GM13976 (cell line): ENCODE results near the gene TPCN2.

Experiments used
- DNase-seq: peaks from one replicate; pipeline ENCODE4 v3.0.0; 2012; ENCODE audit warnings: low spot score
- CTCF ChIP-seq: IDR thresholded peaks from 2 replicates; pipeline ENCODE4 v1.5.1; 2012; ENCODE audit warnings: borderline replicate concordance, mild to moderate bottlenecking; ENCODE audit not compliant: insufficient read depth; ENCODE audit errors: extremely low read depth, missing control alignments, control extremely low read depth
- in situ Hi-C: fragments of 300-500 bp; cut with MboI; formaldehyde crosslinking; loops from one replicate; pipeline ENCODE4 v1.12.0; 2022; ENCODE audit warnings: low sequenced_read_pairs, mixed read lengths, inconsistent platforms; ENCODE audit not compliant: unreplicated experiment

The TPCN2 gene

GRCh38 chr11:69119190-69119589, 70.5 kb downstream of the TPCN2 start:
- no peak for TF ChIP-seq CTCF
- no peak for DNase-seq
- in situ Hi-C loops, result loop anchor here (25.0 kb wide), 1 partner anchor 168 kb away; the partner anchor contains the start of gene MYEOV

DNA sequence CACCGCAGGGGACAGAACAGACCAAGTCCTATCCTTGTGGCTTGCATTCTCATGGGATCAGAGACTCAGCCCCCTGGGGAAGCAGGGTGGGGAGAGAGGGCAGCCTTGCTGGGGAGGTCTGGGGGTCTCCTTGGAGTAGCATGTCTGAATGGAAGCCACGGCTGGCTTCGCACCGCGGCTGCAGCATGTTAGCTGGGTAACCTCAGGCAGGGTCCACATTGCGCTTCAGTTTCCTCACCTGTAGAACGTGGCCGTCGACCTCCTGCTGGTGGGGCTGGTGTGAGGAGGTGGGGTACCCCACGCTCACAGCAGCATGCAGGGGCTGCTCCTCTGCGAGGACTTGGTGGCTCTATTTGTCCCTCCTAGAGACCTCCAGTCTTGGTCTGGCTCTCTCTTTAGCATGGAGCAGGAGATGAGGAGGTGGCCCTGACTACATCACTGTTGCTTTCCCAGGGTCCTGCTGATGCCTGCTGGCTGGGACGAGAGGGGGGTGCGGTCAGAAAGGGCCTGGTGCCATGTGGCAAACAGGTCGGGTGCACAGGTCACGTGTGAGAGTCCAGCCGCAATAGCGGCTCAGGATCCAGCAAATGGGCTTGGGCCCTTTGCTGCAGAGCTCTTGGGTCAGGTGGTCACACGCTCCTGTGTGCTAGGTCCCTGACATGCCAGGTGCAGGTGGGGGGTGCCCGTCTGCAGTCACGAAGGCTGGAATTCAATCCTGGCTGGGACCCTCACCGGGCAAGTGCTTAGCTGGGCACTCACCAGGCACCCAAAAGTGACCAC, 71.6 kb downstream of the TPCN2 start:
- in situ Hi-C loops, result loop anchor here (25.0 kb wide), 1 partner anchor 167 kb away; the partner anchor contains the start of gene MYEOV
- no peak for TF ChIP-seq CTCF
- no peak for DNase-seq

DNA sequence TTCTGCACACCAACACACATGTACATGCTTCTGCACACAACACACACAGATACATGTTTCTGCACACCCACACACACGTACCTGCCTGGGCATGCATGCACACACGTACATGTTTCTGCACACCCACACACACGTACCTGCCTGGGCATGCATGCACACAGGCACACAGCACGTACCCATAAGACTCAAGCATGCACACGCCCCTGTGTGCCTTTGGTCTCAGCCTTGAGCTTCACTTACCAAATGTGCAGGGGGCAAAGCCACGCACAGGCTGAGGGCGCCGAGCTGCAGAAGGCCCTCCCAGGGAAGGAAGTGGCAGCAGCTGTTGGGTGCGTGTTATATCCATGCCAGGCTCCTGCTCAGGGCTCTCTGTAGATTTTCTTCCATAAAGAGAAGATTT, 72.3 kb downstream of the TPCN2 start:
- no peak for DNase-seq
- in situ Hi-C loops, result loop anchor here (25.0 kb wide), 1 partner anchor 166 kb away; the partner anchor contains the start of gene MYEOV
- TF ChIP-seq CTCF, result no peak

- no peak for TF ChIP-seq CTCF
- in situ Hi-C loops, result loop anchor here (25.0 kb wide), 1 partner anchor 166 kb away; the partner anchor contains the start of gene MYEOV
- no peak for DNase-seq
Observed at GRCh38 chr11:69121621-69122325, 73.0 kb downstream of the TPCN2 start.

GRCh38 chr11:69122326-69122629, 73.5 kb downstream of the TPCN2 start:
- in situ Hi-C loops, result loop anchor here (25.0 kb wide), 1 partner anchor 165 kb away; the partner anchor contains the start of gene MYEOV
- DNase-seq, result no peak
- TF ChIP-seq CTCF, result no peak

- DNase-seq, result peak; percentile 82
- no peak for TF ChIP-seq CTCF
- in situ Hi-C loops, result loop anchor here (25.0 kb wide), 1 partner anchor 164 kb away; the partner anchor contains the start of gene MYEOV
Observed at GRCh38 chr11:69122630-69123431, 74.1 kb downstream of the TPCN2 start.
